Measurements from ENCODE around the gene PCAT7.
A peak's percentile ranks its signal among the peaks of the same experiment; 100 is the strongest.
"Not testable (repeated sequence)": the region's sequence is repeated elsewhere in the genome, so short reads cannot be mapped to it uniquely, and the experiment has no call there.

PCAT7 gene

GRCh38 chr9:94554439-94555331, at the start of gene PCAT7:
PCAT7 (plus strand) TSS chr9:94555083.
- DNase-seq: peak; percentile 76

DNA sequence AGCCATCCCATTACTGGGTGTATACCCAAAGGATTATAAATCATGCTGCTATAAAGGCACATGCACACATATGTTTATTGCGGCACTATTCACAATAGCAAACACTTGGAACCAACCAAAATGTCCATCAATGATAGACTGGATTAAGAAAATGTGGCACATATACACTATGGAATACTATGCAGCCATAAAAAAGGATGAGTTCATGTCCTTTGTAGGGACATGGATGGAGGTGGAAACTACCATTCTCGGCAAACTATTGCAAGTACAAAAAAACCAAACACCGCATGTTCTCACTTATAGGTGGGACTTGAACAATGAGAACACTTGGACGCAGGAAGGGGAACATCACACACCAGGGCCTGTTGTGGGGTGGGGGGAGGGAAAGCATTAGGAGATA, 48.5 kb upstream of the PCAT7 start:
- DNase-seq: not testable (repeated sequence)

- DNase-seq: no peak
These were observed 47.2 kb upstream of the PCAT7 start for GRCh38 chr9:94507531-94508258.

DNA sequence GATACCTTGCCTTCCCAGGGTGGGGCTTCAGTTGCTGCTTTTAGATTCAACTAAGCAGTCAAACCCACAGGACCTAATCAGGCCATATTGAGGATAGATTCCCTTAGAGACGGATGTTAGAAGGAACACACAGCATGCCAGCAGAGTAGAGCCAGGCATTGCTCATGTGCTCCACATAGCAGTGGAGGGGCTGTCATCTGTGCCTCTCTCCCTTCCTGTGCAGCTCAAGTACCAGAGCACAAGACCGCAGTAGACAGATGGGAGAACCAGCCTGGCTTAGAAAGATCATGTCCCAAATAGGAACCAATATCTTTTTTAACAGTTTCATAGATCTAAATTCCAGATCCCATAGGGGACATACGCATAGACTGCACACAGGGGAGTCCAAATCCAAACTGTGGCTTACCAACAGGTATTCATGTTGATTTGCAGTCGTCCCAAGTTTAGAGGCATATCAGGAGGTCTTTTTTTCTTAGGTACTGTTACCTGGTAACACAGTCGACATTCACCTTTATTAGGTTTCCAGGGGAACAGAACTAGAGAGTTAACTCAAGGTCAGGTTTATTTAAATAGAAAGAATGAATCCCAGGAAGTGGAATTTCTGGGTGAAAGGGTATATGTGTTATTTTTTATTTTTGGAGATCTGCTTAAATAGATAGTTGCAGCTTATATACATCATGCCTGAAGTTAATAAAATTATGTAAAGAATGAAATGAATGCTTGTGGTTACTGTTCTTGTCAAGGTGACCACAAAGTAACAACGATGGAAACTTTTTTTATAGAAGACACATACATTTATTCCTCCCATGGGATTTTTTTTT, 43.5 kb upstream of the PCAT7 start:
- DNase-seq: no peak

DNA sequence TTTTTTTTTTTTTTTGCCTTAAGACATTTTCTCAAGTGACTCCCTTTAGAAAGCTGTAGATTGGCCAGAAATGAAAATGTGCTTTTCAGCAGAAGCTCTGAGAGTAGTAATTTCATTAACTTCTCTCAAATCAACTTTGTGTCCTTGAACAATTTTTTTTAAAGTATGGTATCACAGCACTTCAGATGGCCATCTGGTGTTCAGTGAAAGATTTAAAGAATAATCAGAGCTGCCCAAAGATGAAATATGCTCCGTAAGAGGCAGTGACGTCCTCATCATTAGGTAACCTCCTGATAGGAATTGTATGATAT, 43.0 kb upstream of the PCAT7 start:
- no peak for DNase-seq

- DNase-seq: no peak
These were observed 40.2 kb upstream of the PCAT7 start for GRCh38 chr9:94514722-94515121.

DNA sequence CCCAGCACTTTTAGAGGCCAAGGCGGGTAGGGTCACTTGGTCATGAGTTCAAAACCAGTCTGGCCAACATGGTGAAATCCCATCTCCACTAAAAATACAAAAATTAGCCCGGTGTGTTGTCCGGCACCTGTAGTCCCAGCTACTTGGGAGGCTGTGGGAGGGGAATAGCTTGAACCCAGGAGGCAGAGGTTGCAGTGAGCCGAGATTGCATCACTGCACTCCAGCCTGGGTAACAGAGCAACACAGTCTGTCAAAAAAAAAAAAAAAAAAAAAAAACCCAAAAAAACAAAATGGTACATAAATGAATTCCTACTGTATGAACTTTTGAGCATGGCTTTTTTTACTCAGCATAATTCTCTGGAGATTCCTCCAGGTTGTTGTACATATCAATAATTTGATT, 37.6 kb upstream of the PCAT7 start:
- no peak for DNase-seq

- no peak for DNase-seq
These were observed 29.4 kb upstream of the PCAT7 start for GRCh38 chr9:94525396-94526035.

GRCh38 chr9:94526271-94526670, 28.6 kb upstream of the PCAT7 start:
- no peak for DNase-seq

DNA sequence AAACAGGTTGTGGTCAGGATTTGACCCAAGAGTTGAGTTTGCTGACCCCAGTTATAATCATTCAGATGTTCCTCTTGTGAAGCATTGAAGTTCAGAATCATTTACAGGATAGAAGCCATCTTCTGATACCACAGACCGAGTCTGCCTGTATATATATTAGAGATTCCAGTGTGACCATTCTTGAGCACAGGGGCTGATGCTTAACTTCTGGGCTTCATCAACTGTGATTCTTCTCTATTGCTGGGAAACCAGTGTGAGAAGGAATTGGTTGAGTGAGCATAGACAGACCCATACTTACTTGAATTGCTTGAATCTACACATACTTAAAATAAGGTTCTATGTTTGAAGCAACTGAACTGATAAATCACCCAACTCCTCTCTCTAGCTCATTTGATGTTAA, 27.9 kb upstream of the PCAT7 start:
- no peak for DNase-seq

- DNase-seq: no peak
These were observed 26.0 kb upstream of the PCAT7 start for GRCh38 chr9:94528886-94529285.

DNA sequence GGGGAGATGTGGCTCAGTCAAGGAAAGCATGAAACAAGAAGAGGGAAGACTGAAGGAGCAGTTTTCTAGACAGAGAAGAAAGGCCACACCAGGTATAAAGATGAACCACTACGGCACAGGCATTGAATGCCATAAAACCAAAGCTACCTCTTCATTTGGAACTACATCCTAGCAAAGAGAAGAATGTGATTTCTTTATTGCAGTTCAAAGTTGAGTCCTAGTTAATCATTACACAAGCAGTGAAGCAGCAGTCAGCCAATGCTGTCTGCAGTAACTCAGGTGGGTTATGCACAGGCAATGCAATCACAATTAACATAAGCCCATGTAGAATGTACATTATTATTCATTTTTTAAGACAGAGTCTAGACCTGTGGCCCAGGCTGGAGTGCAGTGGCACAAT, 21.7 kb upstream of the PCAT7 start:
- no peak for DNase-seq

GRCh38 chr9:94533601-94534000, 21.3 kb upstream of the PCAT7 start:
- no peak for DNase-seq

DNA sequence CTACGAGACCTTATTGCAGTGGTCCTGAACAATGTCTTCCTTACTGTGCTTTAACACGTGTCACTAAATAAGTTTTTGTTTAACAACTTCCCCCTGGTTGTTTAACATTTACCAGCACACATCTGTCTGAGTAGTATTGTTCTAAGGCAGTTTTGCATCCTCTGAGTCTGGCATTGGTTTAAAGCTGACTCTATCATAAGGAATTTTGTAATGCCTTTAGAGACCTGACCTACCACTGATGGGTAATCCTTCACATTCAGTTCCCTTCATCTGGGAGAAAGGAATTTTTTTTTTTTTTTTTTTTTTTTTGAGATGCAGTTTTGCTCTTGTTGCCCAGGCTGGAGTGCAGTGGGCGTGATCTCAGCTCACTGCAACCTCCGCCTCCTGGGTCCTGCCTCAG, 20.0 kb upstream of the PCAT7 start:
- no peak for DNase-seq

DNA sequence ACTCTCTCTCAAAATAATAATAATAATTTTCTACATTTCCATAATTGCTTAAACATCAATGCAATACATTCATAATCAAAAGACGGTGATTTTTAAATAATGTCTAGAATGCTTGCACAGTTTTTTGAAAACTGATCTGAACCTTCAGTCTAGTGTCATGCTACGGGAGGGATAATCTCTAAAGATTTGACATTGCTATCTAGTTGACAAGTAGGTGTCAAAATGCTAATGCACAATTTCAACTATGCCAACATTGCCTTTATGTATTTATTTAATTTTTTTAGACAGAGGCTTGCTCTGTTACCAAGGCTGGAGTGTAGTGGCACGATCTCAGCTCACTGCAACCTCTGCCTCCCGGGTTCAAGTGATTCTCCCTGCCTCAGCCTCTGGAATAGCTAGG, 16.0 kb upstream of the PCAT7 start:
- DNase-seq: no peak

- DNase-seq: not testable (repeated sequence)
These were observed 10.5 kb upstream of the PCAT7 start for GRCh38 chr9:94544335-94544734.

GRCh38 chr9:94545940-94546339, 8.9 kb upstream of the PCAT7 start:
- DNase-seq: no peak

- no peak for DNase-seq
These were observed 1.6 kb upstream of the PCAT7 start for GRCh38 chr9:94553029-94553938.

- no peak for DNase-seq
These were observed 825 bp upstream of the PCAT7 start for GRCh38 chr9:94554078-94554438.

DNA sequence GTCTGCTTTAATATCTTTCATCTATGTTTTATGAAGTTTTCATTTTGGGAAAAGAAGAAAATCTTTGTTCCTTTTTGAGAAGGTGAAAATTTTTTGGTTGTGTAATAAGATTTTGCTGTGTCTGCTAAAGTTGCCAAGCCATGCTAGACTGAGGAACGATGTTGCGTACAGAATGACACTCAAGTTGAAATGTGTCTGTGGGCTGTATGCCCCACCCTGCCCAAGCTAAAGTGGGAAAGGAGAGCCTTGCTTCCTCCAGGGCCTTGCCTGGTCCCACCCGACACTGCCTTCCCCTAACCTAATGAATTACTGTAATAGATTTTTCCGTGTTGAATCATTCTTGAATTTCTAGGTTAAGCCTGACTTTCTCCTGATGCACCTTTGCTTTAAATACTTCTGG, 2.5 kb downstream of the PCAT7 start:
- DNase-seq: no peak

DNA sequence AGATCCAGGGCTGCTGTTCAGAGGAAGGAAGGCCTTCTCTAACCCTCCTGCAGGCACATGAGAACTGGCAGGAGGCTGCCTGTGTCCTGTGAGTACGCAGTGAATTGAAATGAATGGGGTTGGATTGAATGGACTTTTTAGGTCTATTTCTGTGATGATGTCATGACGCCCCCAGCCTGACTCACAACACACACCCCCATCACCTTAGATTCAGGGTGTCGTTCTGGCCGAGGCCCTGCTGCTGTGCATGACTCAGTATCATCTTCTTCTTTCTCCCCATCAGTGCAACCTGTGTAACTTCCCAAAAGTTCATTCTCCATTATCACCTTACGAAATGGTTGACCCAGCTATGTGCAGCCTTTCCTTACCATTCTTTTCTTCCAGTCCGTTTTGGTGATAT, 5.4 kb downstream of the PCAT7 start:
- DNase-seq: no peak

GRCh38 chr9:94563548-94563947, 8.7 kb downstream of the PCAT7 start:
- DNase-seq: no peak
